IPS DF 19.7 (cell line): ENCODE results near the gene TP53.
A peak's percentile ranks its signal among the peaks of the same experiment; 100 is the strongest.

Source experiments
- DNase-seq: peaks from one replicate; pipeline ENCODE4 v3.0.0-alpha.2; 2013; ENCODE audit warnings: low read depth, low spot score

Gene TP53

DNA sequence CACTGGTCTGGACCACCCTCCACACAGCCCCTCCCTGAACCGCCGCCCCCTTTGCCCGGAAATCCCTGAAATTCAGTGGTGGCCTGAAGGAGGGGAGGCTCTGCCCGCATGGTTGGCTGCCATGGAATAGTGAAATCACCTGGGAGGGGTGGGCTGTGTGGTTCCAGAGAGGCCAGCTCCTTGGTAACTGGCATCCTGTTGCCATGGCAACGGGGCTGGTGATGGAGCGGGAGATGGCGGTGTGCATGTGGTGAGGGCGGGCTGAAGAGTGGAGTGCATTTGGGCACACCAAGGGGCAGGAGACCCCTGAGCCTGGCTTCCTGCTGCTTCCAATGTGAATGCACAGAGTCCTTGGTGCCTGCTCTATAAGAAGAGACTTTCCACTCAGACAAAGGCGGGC lies 20.2 kb upstream of the TP53 start:
- DNase-seq: no peak

DNA sequence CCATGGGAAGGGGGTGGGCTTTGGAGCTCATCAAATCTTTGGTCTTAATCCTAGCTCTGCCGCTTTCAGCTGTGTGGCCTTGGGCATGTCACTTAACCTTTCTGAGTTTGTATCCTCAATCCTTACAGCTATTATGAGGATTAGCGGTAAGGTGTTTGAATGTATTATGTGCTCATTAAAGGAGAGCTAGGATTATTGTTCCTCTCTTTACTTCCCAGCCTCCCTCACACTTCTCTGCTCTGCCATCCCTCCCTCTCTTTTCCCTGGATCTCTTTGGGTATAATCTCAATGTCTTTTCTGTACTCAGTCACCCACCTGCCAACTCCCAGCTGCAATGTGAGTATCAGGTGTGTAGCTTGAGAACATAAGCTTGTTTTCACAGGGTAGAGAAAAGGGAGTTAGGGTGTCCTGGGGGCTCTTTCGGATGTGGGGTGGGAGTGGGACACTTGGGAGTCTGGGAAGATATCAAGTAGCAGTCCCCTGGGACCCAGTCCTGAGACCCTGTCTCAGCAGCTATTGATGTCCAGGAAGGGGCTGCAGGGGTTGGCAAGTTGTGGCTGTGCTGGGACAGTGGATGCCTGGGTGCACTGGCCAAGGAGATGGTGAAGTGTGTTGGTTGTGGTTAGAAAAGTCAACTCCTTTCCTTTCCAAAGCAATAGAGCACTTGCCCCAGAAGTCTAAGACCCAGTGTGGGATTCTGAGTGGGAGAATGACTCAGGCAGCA lies 19.5 kb upstream of the TP53 start:
- no peak for DNase-seq

DNA sequence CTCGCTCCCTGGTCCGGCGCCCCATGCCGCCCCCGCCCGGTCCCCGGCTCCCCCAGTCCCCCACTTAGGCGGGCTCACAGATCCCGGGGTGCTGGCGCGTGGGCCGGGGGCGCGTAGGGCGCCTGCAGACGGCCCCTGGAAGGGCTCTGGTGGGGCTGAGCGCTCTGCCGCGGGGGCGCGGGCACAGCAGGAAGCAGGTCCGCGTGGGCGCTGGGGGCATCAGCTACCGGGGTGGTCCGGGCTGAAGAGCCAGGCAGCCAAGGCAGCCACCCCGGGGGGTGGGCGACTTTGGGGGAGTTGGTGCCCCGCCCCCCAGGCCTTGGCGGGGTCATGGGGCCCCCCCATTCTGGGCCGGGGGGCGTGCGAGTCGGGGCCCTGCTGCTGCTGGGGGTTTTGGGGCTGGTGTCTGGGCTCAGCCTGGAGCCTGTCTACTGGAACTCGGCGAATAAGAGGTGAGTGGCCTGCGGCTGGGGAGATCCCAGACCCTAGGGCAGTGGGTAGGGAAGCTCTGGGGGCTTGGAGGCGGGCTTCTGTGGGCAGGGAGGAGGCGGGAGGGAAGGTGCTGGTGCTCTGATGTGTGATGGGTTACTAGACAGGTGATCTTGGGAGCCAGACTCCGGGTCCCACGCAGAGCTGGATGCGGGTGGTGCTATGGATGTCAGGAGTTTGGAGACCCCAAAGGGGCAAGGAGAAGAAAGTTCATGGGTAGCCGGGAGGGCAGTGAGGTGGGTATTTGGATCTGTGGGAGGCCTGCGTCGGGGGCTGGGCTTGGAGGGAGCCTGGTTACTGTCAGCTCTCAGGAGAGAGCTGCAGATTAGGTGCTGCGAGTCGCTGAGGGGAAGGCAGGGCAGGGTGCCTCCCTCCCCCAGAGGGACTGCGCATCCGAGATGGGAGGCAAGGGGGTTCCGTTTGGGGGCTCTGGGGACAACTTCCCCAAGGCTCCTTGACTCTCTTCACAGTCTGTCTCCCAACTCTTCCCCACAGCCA lies 18.3 kb upstream of the TP53 start:
- DNase-seq: no peak

DNA sequence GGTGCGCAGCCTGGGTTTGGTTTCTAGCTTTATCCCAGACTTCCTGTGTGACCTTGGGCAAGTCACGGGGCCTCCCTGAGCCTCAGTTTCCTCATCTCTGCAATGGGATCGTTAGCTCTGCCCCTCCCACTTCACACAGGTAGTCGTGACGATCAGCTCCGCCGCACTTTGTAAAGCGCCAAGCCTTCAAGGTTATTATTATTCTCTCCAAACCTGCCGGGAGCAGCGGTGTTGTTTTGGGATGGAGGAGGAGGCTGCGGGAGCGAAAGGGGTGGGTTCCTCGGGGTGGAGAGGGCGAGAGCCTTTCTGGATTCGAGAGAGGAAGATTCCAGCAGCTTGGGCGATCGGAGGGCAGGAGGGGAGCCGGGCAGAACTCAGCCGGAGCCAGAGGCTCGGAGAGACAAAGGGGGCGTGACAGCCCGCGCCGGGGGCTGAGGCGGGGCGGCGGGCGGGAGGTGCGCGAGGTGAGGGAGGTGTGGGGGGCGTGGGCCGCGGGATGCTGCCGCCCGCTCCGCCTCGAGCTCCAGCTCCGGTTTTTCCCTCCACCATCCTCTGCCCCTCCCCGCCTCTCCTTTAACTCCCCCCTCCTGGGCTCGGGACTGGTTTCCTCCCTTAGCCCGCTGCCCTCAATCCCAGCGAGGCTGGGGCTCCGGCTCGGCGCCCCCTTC lies 17.4 kb upstream of the TP53 start, which contains the start of gene EFNB3:
EFNB3 (plus strand) TSS at position 602 of the 668 bp plus-strand sequence. CDS start 397 bp downstream, outside the sequence.
- DNase-seq: no peak

DNA sequence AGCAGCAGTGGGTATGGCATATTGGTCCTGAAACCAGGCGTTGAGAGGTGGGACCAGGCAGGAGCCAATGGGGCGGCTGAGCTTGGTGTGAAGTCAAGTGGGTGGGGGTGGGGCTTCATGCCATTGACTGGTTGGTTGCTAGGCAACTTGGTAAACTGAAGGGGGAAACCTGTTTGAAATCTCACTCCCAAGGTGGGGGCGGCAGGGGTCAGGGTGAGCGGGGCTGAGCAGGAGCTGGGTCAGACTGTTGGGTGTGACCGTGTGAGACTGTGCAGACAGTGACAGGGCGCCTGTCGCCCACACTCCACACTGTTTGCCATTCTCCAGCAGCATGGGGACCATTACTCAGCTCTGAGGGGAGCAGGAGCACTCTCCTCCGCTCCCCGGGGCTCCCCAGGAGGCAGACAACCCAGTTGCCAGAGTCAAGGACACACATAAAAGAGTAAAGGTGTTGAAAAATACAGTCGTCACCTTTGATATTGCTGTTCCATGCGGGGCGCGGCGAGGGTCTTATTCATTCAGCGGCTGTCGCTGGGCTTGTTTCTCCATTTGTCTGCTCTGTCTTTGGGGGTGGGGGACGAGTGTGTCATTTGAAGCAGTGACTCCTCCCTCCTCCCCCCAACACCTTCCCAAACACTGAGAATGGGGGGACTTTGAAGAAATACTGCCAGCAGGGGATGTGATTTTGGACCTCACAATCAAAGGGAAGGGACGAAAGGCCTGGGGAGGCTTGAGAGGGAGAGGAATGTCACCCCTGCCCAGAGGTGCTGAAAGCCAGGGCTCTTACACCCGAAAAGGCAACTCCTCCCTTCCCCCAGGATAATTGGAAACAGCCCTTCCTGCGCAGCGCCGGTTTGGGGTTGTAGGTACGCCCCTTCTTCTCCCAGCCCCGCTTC lies 16.5 kb upstream of the TP53 start:
- no peak for DNase-seq

DNA sequence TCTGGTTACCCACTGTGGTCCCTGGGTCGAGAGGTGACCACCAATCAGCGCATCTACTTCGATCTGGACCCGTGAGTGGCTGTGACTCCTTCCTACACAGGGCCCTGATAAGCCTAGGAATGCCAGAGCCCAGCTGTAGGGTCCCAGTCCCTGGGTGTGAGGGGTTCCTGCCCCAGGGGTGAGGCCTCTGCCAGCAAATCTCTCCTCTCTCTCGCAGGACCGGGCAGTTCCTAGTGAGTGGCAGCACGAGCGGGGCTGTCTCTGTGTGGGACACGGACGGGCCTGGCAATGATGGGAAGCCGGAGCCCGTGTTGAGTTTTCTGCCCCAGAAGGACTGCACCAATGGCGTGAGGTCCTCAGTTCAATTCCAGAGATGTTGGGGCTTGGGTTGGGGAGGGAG lies 15.5 kb upstream of the TP53 start:
- DNase-seq: no peak

DNA sequence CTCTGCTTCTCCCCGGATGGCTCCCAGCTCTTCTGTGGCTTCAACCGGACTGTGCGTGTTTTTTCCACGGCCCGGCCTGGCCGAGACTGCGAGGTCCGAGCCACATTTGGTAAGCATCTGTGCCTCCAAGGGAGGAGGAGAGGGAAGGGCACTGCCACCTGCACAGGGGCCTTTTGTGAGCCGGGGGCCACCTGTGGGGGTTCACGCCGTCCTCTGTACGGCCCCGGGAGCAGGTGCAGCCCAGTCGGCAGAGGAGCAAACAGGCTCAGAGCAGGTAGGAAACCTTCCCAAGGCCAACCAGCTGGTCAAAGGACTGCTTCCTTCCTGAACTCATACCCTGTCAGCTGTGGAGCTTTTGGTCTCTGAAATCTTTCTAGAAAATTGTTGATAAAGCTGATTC lies 14.4 kb upstream of the TP53 start:
- DNase-seq: no peak

DNA sequence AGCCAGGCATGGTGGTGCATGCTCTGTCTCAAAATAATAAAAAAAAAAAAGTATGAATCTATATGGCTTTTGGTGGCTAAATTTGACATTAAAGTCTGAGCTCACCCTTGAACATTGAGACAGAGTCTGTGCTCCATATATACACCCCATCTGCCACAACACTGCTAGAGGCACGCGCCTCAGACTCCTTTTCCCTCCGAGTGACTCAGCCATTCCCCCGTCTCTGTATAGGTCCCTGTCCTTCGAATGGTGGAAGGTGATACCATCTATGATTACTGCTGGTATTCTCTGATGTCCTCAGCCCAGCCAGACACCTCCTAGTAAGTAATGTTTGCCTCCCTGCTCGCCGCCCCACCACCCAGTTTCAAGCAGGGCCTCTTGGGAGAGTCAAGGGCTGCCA lies 13.2 kb upstream of the TP53 start:
- no peak for DNase-seq

DNA sequence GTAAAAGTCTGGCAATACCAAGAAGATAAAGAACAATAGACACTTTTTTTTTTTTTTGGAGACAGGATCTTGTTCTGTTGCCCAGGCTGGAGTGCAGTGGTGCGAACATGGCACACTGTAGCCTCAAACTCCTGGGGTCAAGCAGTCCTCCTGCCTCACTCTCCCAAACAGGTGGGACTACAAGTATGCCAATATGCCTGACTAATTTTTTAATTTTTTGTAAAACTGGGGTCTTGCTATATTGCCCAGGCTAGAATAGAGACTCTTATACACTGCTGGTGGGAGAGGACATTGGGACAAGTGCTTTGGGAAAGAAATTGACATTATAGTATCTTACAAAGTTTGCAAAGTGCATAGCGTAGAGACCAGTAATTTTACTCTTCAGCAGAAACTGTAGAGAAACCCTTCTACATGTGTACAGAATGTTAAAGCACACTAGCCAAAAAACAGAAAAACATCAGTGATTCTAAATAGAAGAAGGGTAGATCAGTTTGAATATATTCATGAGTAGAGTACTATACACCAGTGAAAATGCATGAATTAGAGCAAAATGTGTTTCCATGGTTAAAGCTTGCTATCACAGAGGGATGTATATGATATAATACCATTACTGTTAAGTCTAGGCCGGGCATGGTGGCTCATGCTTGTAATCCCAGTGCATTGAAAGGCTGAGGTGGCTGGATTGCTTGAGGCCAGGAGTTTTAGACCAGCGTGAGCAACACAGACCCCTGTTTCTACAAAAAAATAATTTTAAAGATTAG lies 10.7 kb upstream of the TP53 start:
- no peak for DNase-seq

DNA sequence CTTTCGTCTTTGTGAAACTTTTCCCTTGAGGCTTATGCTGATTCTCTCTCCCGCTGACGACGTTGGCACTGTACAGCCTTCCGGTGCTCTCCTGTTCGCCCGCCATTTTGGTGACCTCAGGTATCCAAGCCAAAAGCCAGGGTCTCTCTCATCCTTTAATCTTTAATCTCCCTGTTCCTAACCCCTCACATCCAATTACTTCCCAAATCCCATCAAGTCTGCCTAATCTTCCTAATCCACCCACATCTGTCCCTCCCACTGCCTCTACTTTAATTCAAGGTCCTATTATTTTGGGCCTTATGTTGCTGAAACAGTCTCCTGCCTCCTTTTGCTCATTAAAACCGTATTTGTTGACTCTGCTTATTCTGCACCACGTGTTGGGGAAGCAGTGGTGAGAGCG lies 8.3 kb upstream of the TP53 start:
- DNase-seq: no peak

DNA sequence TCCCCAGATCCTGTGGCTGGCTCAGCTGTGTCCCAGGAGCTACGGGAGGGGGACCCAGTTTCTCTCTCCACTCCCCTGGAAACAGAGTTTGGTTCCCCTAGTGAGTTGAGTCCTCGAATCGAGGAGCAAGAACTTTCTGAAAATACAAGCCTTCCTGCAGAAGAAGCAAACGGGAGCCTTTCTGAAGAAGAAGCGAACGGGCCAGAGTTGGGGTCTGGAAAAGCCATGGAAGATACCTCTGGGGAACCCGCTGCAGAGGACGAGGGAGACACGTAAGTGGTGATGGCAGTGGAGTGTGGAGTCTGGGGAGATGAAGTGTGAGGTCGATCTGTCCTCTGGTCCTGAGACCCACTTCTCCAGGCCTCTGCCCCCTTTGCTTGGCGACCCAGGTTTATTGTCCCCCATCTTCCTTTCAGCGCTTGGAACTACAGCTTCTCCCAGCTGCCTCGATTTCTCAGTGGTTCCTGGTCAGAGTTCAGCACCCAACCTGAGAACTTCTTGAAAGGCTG lies 1.6 kb upstream of the TP53 start:
- DNase-seq: no peak

DNA sequence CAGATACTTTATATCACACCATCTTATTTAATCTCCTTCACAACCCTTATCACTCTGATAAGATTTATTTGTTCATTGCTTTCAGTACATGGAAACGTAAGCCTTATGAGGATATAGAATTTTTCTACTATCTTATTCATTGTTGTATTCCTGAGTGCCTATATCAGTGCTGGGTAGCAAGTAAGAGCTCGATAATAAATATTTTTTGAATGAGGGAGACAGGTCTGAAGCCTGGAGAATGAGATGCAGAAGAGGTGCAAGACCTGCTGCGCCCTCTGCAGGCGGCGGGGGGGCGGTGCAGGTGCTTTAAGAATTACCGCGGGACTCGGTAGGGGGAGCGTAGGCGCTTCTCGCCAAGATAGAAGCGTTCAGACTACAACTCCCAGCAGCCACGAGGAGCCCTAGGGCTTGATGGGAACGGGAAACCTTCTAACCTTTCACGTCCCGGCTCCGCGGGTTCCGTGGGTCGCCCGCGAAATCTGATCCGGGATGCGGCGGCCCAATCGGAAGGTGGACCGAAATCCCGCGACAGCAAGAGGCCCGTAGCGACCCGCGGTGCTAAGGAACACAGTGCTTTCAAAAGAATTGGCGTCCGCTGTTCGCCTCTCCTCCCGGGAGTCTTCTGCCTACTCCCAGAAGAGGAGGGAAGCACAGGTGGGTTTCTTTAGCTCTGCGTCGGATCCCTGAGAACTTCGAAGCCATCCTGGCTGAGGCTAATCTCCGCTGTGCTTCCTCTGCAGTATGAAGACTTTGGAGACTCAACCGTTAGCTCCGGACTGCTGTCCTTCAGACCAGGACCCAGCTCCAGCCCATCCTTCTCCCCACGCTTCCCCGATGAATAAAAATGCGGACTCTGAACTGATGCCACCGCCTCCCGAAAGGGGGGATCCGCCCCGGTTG lies 868 bp upstream of the TP53 start, which contains the start of gene WRAP53:
WRAP53 (plus strand) TSS at position 570 of the 900 bp plus-strand sequence; CDS start at position 742, 172 bp downstream.
- DNase-seq: peak; percentile 98

DNA sequence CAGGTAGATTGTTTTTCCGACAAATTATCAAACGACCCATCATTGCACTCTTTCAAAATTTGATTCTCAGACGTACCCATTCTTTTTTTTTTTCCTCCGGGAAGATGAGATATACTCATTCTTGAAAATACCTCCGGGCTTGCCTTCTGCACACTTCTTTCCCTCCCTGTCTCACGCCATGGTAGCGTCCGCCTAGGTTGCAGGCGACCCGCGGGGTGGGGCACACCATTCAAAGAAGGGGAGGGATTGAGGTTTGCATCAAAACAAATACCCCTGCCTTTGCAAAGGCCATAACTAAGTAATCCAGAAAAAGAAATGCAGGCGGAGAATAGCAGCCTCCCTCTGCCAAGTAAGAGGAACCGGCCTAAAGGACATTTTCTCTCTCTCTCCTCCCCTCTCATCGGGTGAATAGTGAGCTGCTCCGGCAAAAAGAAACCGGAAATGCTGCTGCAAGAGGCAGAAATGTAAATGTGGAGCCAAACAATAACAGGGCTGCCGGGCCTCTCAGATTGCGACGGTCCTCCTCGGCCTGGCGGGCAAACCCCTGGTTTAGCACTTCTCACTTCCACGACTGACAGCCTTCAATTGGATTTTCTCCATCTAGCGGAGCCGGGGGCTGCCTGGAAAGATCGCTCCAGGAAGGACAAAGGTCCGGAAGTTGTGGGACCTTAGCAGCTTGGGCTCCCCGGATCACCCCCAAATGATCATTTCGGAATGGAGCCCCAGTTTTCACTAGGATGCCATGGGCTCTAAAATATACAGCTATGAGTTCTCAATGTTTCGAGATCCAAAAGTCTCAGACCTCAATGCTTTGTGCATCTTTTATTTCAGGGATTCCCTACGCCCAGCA lies 843 bp downstream of the TP53 start:
- DNase-seq: no peak

DNA sequence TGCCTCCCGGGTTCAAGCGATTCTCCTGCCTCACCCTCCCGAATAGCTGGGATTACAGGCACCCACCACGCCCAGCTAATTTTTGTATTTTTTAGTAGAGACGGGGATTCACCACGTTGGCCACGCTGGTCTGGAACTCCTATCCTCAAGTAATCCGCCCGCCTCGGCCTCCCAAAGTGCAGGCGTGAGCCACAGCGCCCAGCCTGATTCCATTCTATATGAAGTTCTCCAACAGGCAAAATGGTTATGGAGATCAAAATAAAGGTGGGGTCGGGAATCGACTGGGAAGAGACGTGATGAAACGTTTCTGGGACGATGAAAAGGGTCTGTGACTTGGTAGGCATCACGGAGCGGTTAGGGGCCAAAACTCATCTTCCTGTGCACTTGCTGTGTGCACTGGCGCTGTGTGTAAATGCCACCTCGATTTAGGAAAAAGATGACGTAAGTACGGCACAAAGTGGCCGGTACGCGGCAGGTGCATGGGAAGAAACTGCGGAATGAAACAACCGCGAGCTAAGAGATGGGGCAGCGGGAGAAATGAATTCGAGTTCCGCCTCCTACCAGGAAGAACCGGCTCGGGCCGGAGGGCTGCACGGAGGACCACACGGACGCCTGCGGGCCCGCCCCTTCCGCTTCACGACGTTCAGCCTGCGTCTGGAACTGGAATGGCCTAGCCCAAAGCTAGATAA lies 1.6 kb downstream of the TP53 start:
- no peak for DNase-seq

DNA sequence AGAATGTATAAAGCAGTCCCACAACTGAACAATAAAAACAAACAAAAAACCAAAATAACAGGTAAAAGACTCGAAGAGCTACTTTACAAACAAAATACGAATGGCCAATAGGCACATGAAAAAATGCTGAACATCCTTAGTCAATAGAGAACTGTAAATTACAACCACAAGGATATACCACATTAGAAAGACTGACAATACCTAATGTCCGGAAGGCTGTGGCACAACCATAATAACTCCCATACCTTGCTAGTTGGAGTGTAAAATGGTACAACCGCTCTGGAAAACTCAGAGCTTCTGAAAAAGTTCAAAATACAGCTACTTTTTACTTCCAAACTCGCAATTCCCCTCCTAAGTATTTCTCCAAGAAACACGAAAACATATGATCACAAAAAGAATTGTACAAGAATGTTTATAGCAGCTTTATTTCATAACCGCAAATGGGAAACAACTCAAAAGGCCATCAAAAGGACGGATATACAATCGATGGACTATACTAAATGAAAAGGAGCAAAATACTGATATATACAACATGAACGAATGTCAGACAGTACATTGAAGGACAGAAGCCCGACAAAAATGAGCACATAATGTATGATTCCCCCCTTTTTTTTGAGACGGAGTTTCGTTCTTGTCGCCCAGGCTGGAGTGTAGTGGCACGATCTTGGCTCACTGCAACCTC lies 2.3 kb downstream of the TP53 start:
- no peak for DNase-seq

DNA sequence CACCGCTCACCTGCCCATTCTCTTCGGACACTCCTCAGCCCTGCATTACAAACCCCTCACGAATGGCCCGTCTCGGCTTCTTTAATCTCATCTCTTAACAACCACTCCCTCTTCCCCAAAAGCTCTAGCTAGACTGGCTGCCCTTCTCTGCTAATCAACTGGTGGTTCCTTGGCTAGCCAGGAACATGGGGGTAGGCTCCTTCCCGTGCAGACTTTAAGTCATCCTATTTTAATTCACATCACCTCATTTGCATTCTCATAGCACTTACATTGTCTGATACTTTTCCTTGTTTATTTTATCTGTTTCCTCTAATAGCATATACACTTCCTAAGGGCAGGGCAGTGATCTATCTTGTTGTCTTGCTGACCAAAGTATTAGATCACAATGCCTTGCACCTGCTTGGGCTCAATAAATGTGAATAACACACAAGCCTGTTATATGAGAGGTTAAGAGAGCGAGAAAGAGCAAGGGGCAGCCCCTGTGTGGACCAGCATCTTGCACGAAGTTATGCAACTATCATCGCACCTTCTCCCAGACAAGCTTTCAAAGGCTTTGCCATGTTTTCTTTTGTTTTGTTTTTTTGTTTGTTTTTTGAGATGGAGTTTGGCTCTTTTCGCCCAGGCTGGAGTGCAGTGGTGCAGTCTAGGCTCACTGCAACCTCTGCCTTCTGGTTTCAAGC lies 9.8 kb downstream of the TP53 start:
- no peak for DNase-seq
